Upper lobe of left lung (tissue), 6 donors: ENCODE results near the gene SIVA1. TPM values are rescaled to one million over a fixed set of nuclear protein-coding genes. Genes with fewer than 3 reads are reported as not detected.

Experiments
- ATAC-seq, 2 donors: fragments of 200-7000 bp; cut with Tn5 transposase; one replicate each; pipeline ENCODE4 v1.9.1; 2022; ENCODE audit warnings: mild to moderate bottlenecking in 2 of 2, moderate library complexity in 2 of 2; ENCODE audit not compliant: low FRiP score in 2 of 2
- DNase-seq, 2 donors: peaks; one replicate each; pipeline ENCODE4 v3.0.0-alpha.2; 2019 to 2020
- H3K27ac ChIP-seq, 4 donors: fragments of 200-600 bp; sonication (generic); one replicate each; pipeline ENCODE4 v1.5.1; 2016 to 2019
- H3K27me3 ChIP-seq, 4 donors: fragments of 200-600 bp; sonication (generic); one replicate each; pipeline ENCODE4 v1.5.1; 2017 to 2019
- H3K36me3 ChIP-seq, 4 donors: fragments of 200-600 bp; sonication (generic); one replicate each; pipeline ENCODE4 v1.5.1; 2016 to 2019
- H3K4me1 ChIP-seq, 4 donors: fragments of 200-600 bp; sonication (generic); one replicate each; pipeline ENCODE4 v1.5.1; 2018 to 2019
- H3K4me3 ChIP-seq, 4 donors: fragments of 200-600 bp; sonication (generic); one replicate each; pipeline ENCODE4 v1.5.1; 2017 to 2019; ENCODE audit warnings: mild to moderate bottlenecking in 2 of 4, moderate library complexity in 1 of 4
- H3K9me3 ChIP-seq, 4 donors: fragments of 200-600 bp; sonication (generic); one replicate each; pipeline ENCODE4 v1.5.1; 2018 to 2019
- CTCF ChIP-seq, 6 experiments: fragments of 450-650 bp in 4 of 6; fragments of 200-600 bp in 2 of 6; sonication (generic) in 2 of 6; IDR thresholded peaks; one replicate each; pipeline ENCODE4 v1.5.1; 2016 to 2019; ENCODE audit warnings: antibody characterized with exemption in 6 of 6
- EP300 ChIP-seq, 4 donors: sonication (generic); formaldehyde crosslinking; IDR thresholded peaks; one replicate each; pipeline ENCODE4 v1.5.1; 2017; ENCODE audit warnings: antibody characterized with exemption in 4 of 4, control low read depth in 2 of 4
- POLR2A ChIP-seq, 4 donors: fragments of 450-650 bp; IDR thresholded peaks; one replicate each; pipeline ENCODE4 v1.5.1; 2016 to 2017; ENCODE audit warnings: antibody characterized with exemption in 4 of 4, mild to moderate bottlenecking in 2 of 4
- POLR2AphosphoS5 ChIP-seq, 2 donors: sonication (generic); formaldehyde crosslinking; IDR thresholded peaks; one replicate each; pipeline ENCODE4 v1.5.1; 2017; ENCODE audit warnings: antibody characterized with exemption in 2 of 2
- WGBS, 2 donors: methylation state at CpG; one replicate each; pipeline ENCODE4 v1.1.5; 2017 to 2018; 5-methylcytosine and 5-hydroxymethylcytosine counted together
- total RNA-seq, 6 donors: library from RNA; depleted of rRNA in 4 of 6; stranded (reverse); fragments of >200 nt in 4 of 6; gene quantifications; one replicate each; pipeline versions ENCODE4 v1.1.0 to v1.2.1, GENCODE V29; 2016 to 2021
- donor health status: DM: no; HTN: no; CAD: no; lungs with moderate emphysema.
- donor health status: DM: no; HTN: yes; CAD: no; lungs with severe emphysema.

The SIVA1 gene
- total RNA-seq, 6 donors from 2014 or later, result 72.3 to 241 (median 91.0) TPM

GRCh38 chr14:104777808-104778249, 24.9 kb downstream of the SIVA1 start:
- H3K4me1 ChIP-seq, result peaks cover 3 to 17% (median 11%) of the 10 kb centered on the region in 4 donors
- DNase-seq (peak in 1 of 2 donors; percentile 47), ATAC-seq (no peak)
- no peak for TF ChIP-seq EP300 (IDR thresholded peaks at IDR 0.05)
- TF ChIP-seq POLR2AphosphoS5 (IDR thresholded peaks at IDR 0.05), result no peak
- TF ChIP-seq POLR2A (IDR thresholded peaks at IDR 0.05), result no peak
- no peak for TF ChIP-seq CTCF (IDR thresholded peaks at IDR 0.05)
- H3K27me3 ChIP-seq, result no peaks in the 10 kb centered on the region
- no peak overlapping the region for H3K4me3 ChIP-seq
- no peak overlapping the region for H3K27ac ChIP-seq
- WGBS, 2 donors, result 84 to 90% methylated on average over 8 to 15 of the region's 15 CpGs
- H3K9me3 ChIP-seq, result no peaks in the 10 kb centered on the region
- H3K36me3 ChIP-seq, result peaks cover 0 to 84% (median 45%) of the 10 kb centered on the region in 4 donors

GRCh38 chr14:104778694-104779331, 25.9 kb downstream of the SIVA1 start:
- 80 to 93% methylated on average over 2 to 15 of the region's 15 CpGs for WGBS, 2 donors
- peaks cover 0 to 76% (median 36%) of the 10 kb centered on the region in 4 donors for H3K36me3 ChIP-seq
- no peak for ATAC-seq
- peaks cover 3 to 21% (median 10%) of the 10 kb centered on the region in 4 donors for H3K4me1 ChIP-seq
- H3K9me3 ChIP-seq, result no peaks in the 10 kb centered on the region
- H3K27ac ChIP-seq, result no peak overlapping the region
- H3K27me3 ChIP-seq, result no peaks in the 10 kb centered on the region
- DNase-seq, result peak in 1 of 2 donors; percentile 54
- H3K4me3 ChIP-seq, result no peak overlapping the region
- TF ChIP-seq POLR2A (IDR thresholded peaks at IDR 0.05) (no peak), CTCF (IDR thresholded peaks at IDR 0.05) (no peak), EP300 (IDR thresholded peaks at IDR 0.05) (no peak)

- H3K4me1 ChIP-seq, result peaks cover 7 to 21% (median 16%) of the 10 kb centered on the region in 4 donors
- peaks cover 0 to 68% (median 27%) of the 10 kb centered on the region in 4 donors for H3K36me3 ChIP-seq
- WGBS, 2 donors, result 89% methylated on average over 21 to 27 of the region's 32 CpGs
- H3K27ac ChIP-seq, result no peak overlapping the region
- H3K9me3 ChIP-seq, result no peaks in the 10 kb centered on the region
- no peaks in the 10 kb centered on the region for H3K27me3 ChIP-seq
- H3K4me3 ChIP-seq, result no peak overlapping the region
- no peak for ATAC-seq
- DNase-seq, result peak in 1 of 2 donors; percentile 72
- TF ChIP-seq POLR2AphosphoS5 (IDR thresholded peaks at IDR 0.05), result no peak
- TF ChIP-seq POLR2A (IDR thresholded peaks at IDR 0.05), result no peak
- no peak for TF ChIP-seq CTCF (IDR thresholded peaks at IDR 0.05)
- TF ChIP-seq EP300 (IDR thresholded peaks at IDR 0.05), result no peak
Observed at GRCh38 chr14:104779776-104780512, 27.0 kb downstream of the SIVA1 start.

- H3K9me3 ChIP-seq, result no peaks in the 10 kb centered on the region
- WGBS, 2 donors, result 96 to 97% methylated on average over 9 to 19 of the region's 24 CpGs
- ATAC-seq (no peak), DNase-seq (peak in 1 of 2 donors; percentile 76)
- H3K27ac ChIP-seq, result no peak overlapping the region
- H3K4me1 ChIP-seq, result peaks cover 13 to 22% (median 19%) of the 10 kb centered on the region in 4 donors
- H3K4me3 ChIP-seq, result no peak overlapping the region
- TF ChIP-seq EP300 (IDR thresholded peaks at IDR 0.05) (no peak), CTCF (IDR thresholded peaks at IDR 0.05) (no peak), POLR2A (IDR thresholded peaks at IDR 0.05) (no peak), POLR2AphosphoS5 (IDR thresholded peaks at IDR 0.05) (no peak)
- H3K36me3 ChIP-seq, result peaks cover 0 to 66% (median 24%) of the 10 kb centered on the region in 4 donors
- H3K27me3 ChIP-seq, result no peaks in the 10 kb centered on the region
Observed at GRCh38 chr14:104780513-104781030, 27.6 kb downstream of the SIVA1 start.
